Rectal smooth muscle tissue (tissue), 1 donor: ENCODE results near the gene TTBK2.
"Not testable (repeated sequence)": the region's sequence is repeated elsewhere in the genome, so short reads cannot be mapped to it uniquely, and the experiment has no call there.

ENCODE experiments used
- H3K27ac ChIP-seq: one replicate; pipeline ENCODE4 v1.7.0; 2013; ENCODE audit warnings: low read depth, low read length, inconsistent platforms
- H3K27me3 ChIP-seq: one replicate; pipeline ENCODE4 v1.7.0; 2013; ENCODE audit warnings: low read length; ENCODE audit not compliant: control insufficient read depth, insufficient read depth
- H3K36me3 ChIP-seq: one replicate; pipeline ENCODE4 v1.7.0; 2013; ENCODE audit warnings: low read length; ENCODE audit not compliant: control insufficient read depth, insufficient read depth
- H3K4me1 ChIP-seq: one replicate; pipeline ENCODE4 v1.7.0; 2013; ENCODE audit warnings: low read length; ENCODE audit not compliant: control insufficient read depth, insufficient read depth
- H3K4me3 ChIP-seq: one replicate; pipeline ENCODE4 v1.7.0; 2013; ENCODE audit warnings: low read length
- H3K9ac ChIP-seq: one replicate; pipeline ENCODE4 v1.7.0; 2013; ENCODE audit warnings: low read length

The TTBK2 gene

GRCh38 chr15:42920519-42921341 lies at the start of gene TTBK2:
Gene TTBK2, minus strand, starts transcription at chr15:42920778. Its CDS starts 42,161 bp downstream, at chr15:42878617.
- H3K9ac ChIP-seq: peak within 1 kb of the TSS; percentile 64

GRCh38 chr15:42964476-42964875 lies 43.9 kb upstream of the TTBK2 start:
- Histone ChIP-seq H3K36me3 (peaks cover 19% of the 10 kb centered on the region), H3K4me1 (no peaks in the 10 kb centered on the region)

More at GRCh38 chr15:42920519-42921341, at the start of gene TTBK2:
- Histone ChIP-seq H3K27me3 (no peaks in the 10 kb centered on the region), H3K27ac (peak within 1 kb of the TSS; percentile 90), H3K36me3 (no peaks in the 10 kb centered on the region), H3K4me1 (peaks cover 2% of the 10 kb centered on the region), H3K4me3 (peak within 1 kb of the TSS; percentile 81)

DNA sequence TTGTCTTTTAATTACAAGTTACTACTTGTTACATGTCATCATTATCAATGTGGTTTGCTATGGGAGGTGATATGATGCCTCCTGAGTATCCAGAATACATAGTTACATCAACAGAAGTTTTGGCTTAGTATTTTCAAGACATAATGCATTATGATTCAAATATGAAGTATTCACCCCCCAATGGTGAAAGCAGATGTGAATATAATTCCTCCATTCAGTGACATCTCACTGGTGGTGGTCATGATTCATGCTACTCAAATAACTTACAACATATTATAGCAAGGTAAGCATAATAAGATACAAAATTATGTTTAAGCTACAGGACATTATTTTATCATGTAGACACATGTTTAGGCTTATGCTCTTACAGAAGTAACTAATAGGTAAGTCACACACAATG lies 34.9 kb upstream of the TTBK2 start:
- Histone ChIP-seq H3K27me3 (no peaks in the 10 kb centered on the region), H3K4me1 (no peaks in the 10 kb centered on the region), H3K4me3 (no peak overlapping the region), H3K27ac (no peak overlapping the region), H3K9ac (no peak overlapping the region), H3K36me3 (peaks cover 19% of the 10 kb centered on the region)

More at GRCh38 chr15:42964476-42964875, 43.9 kb upstream of the TTBK2 start:
- Histone ChIP-seq H3K9ac (no peak overlapping the region), H3K27ac (no peak overlapping the region), H3K27me3 (no peaks in the 10 kb centered on the region), H3K4me3 (no peak overlapping the region)

DNA sequence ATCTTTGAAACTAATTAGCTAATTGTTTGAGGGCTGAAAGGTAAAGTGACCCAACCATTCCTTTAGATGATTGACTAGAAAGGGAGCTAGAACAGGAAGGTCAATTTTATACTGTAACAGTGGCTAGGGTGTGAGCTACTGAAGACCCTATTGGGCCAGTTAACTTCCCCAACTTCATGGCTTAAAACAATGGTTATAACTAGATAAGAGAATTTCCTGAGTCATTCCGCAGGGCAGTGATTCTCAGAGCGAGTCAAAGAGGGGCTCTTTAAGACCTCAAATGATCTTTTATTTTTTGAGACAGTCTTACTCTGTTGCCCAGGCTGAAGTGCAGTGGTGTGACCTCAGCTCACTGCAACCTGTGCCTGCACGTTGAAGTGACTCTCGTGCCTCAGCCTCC lies 33.7 kb upstream of the TTBK2 start:
- no peak overlapping the region for H3K4me3 ChIP-seq
- H3K36me3 ChIP-seq: peaks cover 18% of the 10 kb centered on the region
- H3K9ac ChIP-seq: no peak overlapping the region
- H3K27me3 ChIP-seq: no peaks in the 10 kb centered on the region
- H3K27ac ChIP-seq: no peak overlapping the region
- H3K4me1 ChIP-seq: no peaks in the 10 kb centered on the region

DNA sequence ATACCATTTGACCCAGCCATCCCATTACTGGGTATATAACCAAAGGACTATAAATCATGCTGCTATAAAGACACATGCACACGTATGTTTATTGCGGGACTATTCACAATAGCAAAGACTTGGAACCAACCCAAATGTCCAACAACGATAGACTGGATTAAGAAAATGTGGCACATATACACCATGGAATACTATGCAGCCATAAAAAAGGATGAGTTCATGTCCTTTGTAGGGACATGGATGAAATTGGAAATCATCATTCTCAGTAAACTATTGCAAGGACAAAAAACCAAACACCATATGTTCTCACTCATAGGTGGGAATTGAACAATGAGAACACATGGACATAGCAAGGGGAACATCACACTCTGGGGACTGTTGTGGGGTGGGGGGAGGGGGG lies 28.3 kb upstream of the TTBK2 start:
- not testable (repeated sequence) for H3K4me1 ChIP-seq, H3K27me3 ChIP-seq, H3K4me3 ChIP-seq, H3K9ac ChIP-seq, H3K27ac ChIP-seq
- peaks cover 16% of the 10 kb centered on the region for H3K36me3 ChIP-seq

GRCh38 chr15:42940527-42940926 lies 19.9 kb upstream of the TTBK2 start:
- no peak overlapping the region for H3K9ac ChIP-seq
- no peaks in the 10 kb centered on the region for H3K27me3 ChIP-seq
- H3K4me3 ChIP-seq: no peak overlapping the region
- H3K4me1 ChIP-seq: no peaks in the 10 kb centered on the region
- H3K36me3 ChIP-seq: peaks cover 4% of the 10 kb centered on the region
- no peak overlapping the region for H3K27ac ChIP-seq

- Histone ChIP-seq H3K36me3 (peaks cover 4% of the 10 kb centered on the region), H3K27ac (no peak overlapping the region), H3K4me1 (no peaks in the 10 kb centered on the region), H3K27me3 (no peaks in the 10 kb centered on the region), H3K4me3 (no peak overlapping the region), H3K9ac (no peak overlapping the region)
Measured at GRCh38 chr15:42939841-42940240, 19.3 kb upstream of the TTBK2 start.

DNA sequence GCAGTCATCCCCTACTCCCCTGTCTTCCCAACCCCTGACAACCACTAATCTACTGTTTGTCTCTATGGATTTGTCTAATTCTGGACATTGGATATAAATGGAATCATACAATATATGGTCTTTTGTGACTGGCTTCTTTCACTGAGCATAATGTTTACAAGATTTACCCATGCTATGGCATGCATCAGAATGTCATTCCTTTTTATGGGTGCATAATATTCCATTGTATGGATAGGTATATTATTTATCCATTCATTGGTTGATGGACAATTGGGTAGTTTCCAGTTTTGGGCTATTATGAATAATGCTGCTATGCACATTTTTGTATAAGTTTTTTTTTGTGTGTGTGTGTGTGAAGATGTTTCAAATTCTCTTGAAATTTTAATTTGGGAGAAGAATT lies 16.6 kb upstream of the TTBK2 start:
- Histone ChIP-seq H3K27ac (no peak overlapping the region), H3K27me3 (no peaks in the 10 kb centered on the region), H3K9ac (no peak overlapping the region), H3K4me3 (no peak overlapping the region), H3K4me1 (no peaks in the 10 kb centered on the region), H3K36me3 (no peaks in the 10 kb centered on the region)

- Histone ChIP-seq H3K27ac (no peak overlapping the region), H3K4me3 (no peak overlapping the region), H3K27me3 (no peaks in the 10 kb centered on the region), H3K4me1 (no peaks in the 10 kb centered on the region), H3K9ac (no peak overlapping the region), H3K36me3 (no peaks in the 10 kb centered on the region)
Measured at GRCh38 chr15:42933886-42934667, 13.5 kb upstream of the TTBK2 start.

- H3K9ac ChIP-seq: no peak overlapping the region
- H3K36me3 ChIP-seq: no peaks in the 10 kb centered on the region
Measured at GRCh38 chr15:42932833-42933515, 12.4 kb upstream of the TTBK2 start.

GRCh38 chr15:42931702-42932486 lies 11.3 kb upstream of the TTBK2 start:
- no peaks in the 10 kb centered on the region for H3K36me3 ChIP-seq
- no peaks in the 10 kb centered on the region for H3K27me3 ChIP-seq
- no peak overlapping the region for H3K9ac ChIP-seq
- no peak overlapping the region for H3K27ac ChIP-seq
- no peaks in the 10 kb centered on the region for H3K4me1 ChIP-seq
- no peak overlapping the region for H3K4me3 ChIP-seq

More at GRCh38 chr15:42932833-42933515, 12.4 kb upstream of the TTBK2 start:
- H3K27ac ChIP-seq: no peak overlapping the region
- no peaks in the 10 kb centered on the region for H3K27me3 ChIP-seq
- no peak overlapping the region for H3K4me3 ChIP-seq
- H3K4me1 ChIP-seq: no peaks in the 10 kb centered on the region
